ENCODE measurements around the gene AGPAT3.

- TF ChIP-seq CTCF (IDR thresholded peaks at IDR 0.05; ENCODE audit: low read depth, low read length, poor library complexity, severe bottlenecking): no peak
- TF ChIP-seq EZH2phosphoT487 (IDR thresholded peaks at IDR 0.05; ENCODE audit: borderline replicate concordance, low read length): no peak
These were observed 35.7 kb downstream of the AGPAT3 start for GRCh38 chr21:43900690-43901089.
